NCI-H526 (cell line): ENCODE data around the gene PIM2.

Source experiments
- DNase-seq, 2 experiments: peaks; one replicate each; lab custom pipeline; 2025; lab: John Stamatoyannopoulos, UW

The PIM2 gene

GRCh38 chrX:48918643-48919340 is at the start of gene PIM2:
Gene PIM2, minus strand, starts transcription at chrX:48919024. Its CDS starts 190 bp downstream, at chrX:48918834.
- peak; percentile 94 to 97 for DNase-seq

- no peak for DNase-seq
Observed at GRCh38 chrX:48968377-48968776, 49.6 kb upstream of the PIM2 start.

- no peak for DNase-seq
Observed at GRCh38 chrX:48966796-48967579, 48.2 kb upstream of the PIM2 start.

- DNase-seq: no peak
Observed at GRCh38 chrX:48965959-48966358, 47.1 kb upstream of the PIM2 start.

GRCh38 chrX:48961585-48962091 is 42.8 kb upstream of the PIM2 start:
- DNase-seq: peak; percentile 45 to 74

GRCh38 chrX:48960291-48960690 is 41.5 kb upstream of the PIM2 start:
- no peak for DNase-seq

- DNase-seq: peak; percentile 12 to 44
Observed at GRCh38 chrX:48958635-48959094, 39.8 kb upstream of the PIM2 start.

- peak; percentile 94 to 97 for DNase-seq
Observed at GRCh38 chrX:48957827-48958634, 39.2 kb upstream of the PIM2 start.

- DNase-seq: peak; percentile 76 to 78
Observed at GRCh38 chrX:48957477-48957826, 38.6 kb upstream of the PIM2 start, which contains the start of gene OTUD5. Gene OTUD5, minus strand, starts transcription at chrX:48957607. Its CDS starts 37 bp downstream, at chrX:48957570.

GRCh38 chrX:48956728-48957414 is 38.0 kb upstream of the PIM2 start:
- no peak for DNase-seq

- DNase-seq: no peak
Observed at GRCh38 chrX:48948589-48948988, 29.8 kb upstream of the PIM2 start.

- peak in 1 of 2 experiments; percentile 45 for DNase-seq
Observed at GRCh38 chrX:48945517-48946348, 26.9 kb upstream of the PIM2 start.

GRCh38 chrX:48942895-48943294 is 24.1 kb upstream of the PIM2 start:
- DNase-seq: no peak

- no peak for DNase-seq
Observed at GRCh38 chrX:48940404-48940955, 21.7 kb upstream of the PIM2 start.

GRCh38 chrX:48939524-48940228 is 20.9 kb upstream of the PIM2 start:
- no peak for DNase-seq

GRCh38 chrX:48938721-48939425 is 20.0 kb upstream of the PIM2 start:
- no peak for DNase-seq

- DNase-seq: no peak
Observed at GRCh38 chrX:48937054-48937907, 18.5 kb upstream of the PIM2 start.

GRCh38 chrX:48936429-48937053 is 17.7 kb upstream of the PIM2 start:
- DNase-seq: no peak
